GM12865 (cell line): ENCODE results near the gene NGFR.

Experiments
- DNase-seq: peaks from one replicate; pipeline ENCODE4 v3.0.0; 2010; ENCODE audit warnings: low read depth
- H3K4me3 ChIP-seq: 2 replicates; pipeline ENCODE4 v1.5.1; 2011; ENCODE audit warnings: mild to moderate bottlenecking, low read depth, low read length, control low read depth
- CTCF ChIP-seq: IDR thresholded peaks from 2 replicates; pipeline ENCODE4 v1.5.1; 2011; ENCODE audit warnings: low read length, control low read depth, low read depth, inconsistent platforms; ENCODE audit not compliant: insufficient read depth; ENCODE audit errors: missing control alignments

Gene NGFR

GRCh38 chr17:49494986-49495841, at the start of gene NGFR:
TSS of gene NGFR (plus strand) at chr17:49495293. CDS start at chr17:49495418, 125 bp downstream.
- peak; percentile 15 for TF ChIP-seq CTCF
- DNase-seq: peak; percentile 58
- peak within 1 kb of the TSS; percentile 48 for H3K4me3 ChIP-seq

- TF ChIP-seq CTCF: no peak
- no peak overlapping the region for H3K4me3 ChIP-seq
- no peak for DNase-seq
Observed at GRCh38 chr17:49445591-49445990, 49.5 kb upstream of the NGFR start.

- no peak for TF ChIP-seq CTCF
- H3K4me3 ChIP-seq: no peak overlapping the region
- DNase-seq: no peak
Observed at GRCh38 chr17:49447628-49448302, 47.3 kb upstream of the NGFR start.

GRCh38 chr17:49450181-49450580, 44.9 kb upstream of the NGFR start:
- no peak for DNase-seq
- no peak for TF ChIP-seq CTCF
- no peak overlapping the region for H3K4me3 ChIP-seq

- no peak for TF ChIP-seq CTCF
- no peak for DNase-seq
- H3K4me3 ChIP-seq: no peak overlapping the region
Observed at GRCh38 chr17:49450735-49451134, 44.4 kb upstream of the NGFR start.

- peak; percentile 12 for DNase-seq
- no peak for TF ChIP-seq CTCF
- no peak overlapping the region for H3K4me3 ChIP-seq
Observed at GRCh38 chr17:49452201-49452600, 42.9 kb upstream of the NGFR start.
